Central memory CD8-positive, alpha-beta T cell (primary cell): Measurements from ENCODE around the gene FEV.
A peak's percentile ranks its signal among the peaks of the same experiment; 100 is the strongest.

Experiments used
- ATAC-seq: fragments of 150-1000 bp; cut with Tn5 transposase; replicated peaks from 2 replicates; pipeline ENCODE4 v1.10.0; 2022; ENCODE audit warnings: mild to moderate bottlenecking, moderate FRiP score, moderate number of reproducible peaks; ENCODE audit not compliant: poor library complexity, severe bottlenecking; ENCODE audit errors: extremely low read depth
- DNase-seq, 2 donors: peaks; one replicate each; pipeline ENCODE4 v3.0.0; 2021; ENCODE audit warnings: low spot score in 2 of 2
- H3K27ac Mint-ChIP-seq: one replicate; pipeline ENCODE4 v1.8.0; 2022; ENCODE audit warnings: low read depth, mild to moderate bottlenecking, moderate library complexity, mixed read lengths
- H3K27me3 Mint-ChIP-seq: one replicate; pipeline ENCODE4 v1.8.0; 2022; ENCODE audit warnings: mixed read lengths
- H3K36me3 Mint-ChIP-seq: one replicate; pipeline ENCODE4 v1.8.0; 2022; ENCODE audit warnings: mild to moderate bottlenecking, moderate library complexity, mixed read lengths; ENCODE audit not compliant: insufficient read depth
- H3K4me1 Mint-ChIP-seq: one replicate; pipeline ENCODE4 v1.8.0; 2022; ENCODE audit warnings: mixed read lengths
- H3K4me3 Mint-ChIP-seq: one replicate; pipeline ENCODE4 v1.8.0; 2022; ENCODE audit warnings: mild to moderate bottlenecking, moderate library complexity, mixed read lengths
- H3K9me3 Mint-ChIP-seq: one replicate; pipeline ENCODE4 v1.8.0; 2022; ENCODE audit warnings: mixed read lengths

The FEV gene

DNA sequence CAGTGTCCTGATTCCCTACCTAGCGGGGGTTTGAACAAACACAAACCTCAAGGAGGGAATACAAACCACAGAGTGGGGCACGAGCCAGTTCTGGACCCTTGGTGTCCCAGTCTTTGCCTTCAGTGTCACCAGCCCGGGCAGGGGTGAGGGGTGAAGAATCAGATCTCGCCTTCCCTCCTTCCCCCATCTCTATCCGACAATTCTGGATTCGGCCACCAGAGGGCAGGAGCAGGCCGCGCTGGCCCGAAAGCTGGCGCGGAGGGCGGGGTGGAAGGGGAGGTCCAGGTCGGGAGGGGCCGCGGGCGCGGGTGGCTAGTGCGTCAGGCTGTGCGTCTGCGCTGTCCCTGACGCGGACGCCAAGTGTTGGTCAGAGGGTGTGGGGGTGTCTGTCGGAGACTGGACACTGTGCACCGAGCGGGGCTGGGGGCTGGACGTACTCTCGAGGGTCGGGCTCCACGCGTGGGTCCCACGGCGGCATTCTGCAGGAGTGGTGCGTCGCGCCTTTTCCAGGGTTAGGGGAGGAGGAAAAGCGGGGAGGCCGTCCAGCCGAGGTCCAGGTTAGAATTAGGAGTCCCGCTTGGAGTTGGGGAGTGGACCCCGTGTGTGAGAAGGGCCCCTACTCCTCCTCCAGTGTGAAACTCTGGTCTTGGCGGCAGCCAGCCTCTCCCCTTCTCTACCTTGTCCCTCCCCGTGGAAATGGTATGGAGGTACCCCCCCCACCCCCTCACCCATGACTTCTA, 11.2 kb upstream of the FEV start:
- H3K4me3 Mint-ChIP-seq, result peak overlapping the region; percentile 25
- H3K27ac Mint-ChIP-seq, result no peak overlapping the region
- ATAC-seq (peak; percentile 54), DNase-seq (peak; percentile 61 to 76)
- peaks cover 3% of the 10 kb centered on the region for H3K36me3 Mint-ChIP-seq
- peaks cover 7% of the 10 kb centered on the region for H3K4me1 Mint-ChIP-seq
- H3K9me3 Mint-ChIP-seq, result no peaks in the 10 kb centered on the region
- peaks cover 90% of the 10 kb centered on the region for H3K27me3 Mint-ChIP-seq

DNA sequence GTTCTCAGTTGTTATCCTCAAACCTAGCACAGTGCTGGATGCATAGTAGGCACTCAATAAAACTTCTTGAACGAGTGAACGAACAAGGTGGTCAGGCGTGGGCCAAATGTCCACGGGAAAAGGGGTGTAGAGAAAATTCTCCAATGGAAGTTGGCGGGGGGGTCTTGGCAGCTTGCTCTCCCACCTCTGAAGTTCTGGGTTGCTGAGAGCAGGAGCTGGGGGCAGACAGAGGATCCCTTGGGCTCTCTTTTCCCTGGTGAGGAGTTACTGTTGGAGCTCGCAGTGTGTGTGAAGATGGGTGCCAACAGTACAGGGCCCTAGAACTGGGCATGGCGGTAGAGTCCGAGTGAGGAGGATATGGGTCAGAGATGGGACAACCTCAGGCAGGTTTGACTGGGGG, 10.6 kb upstream of the FEV start:
- ATAC-seq (no peak), DNase-seq (no peak)
- Mint-ChIP-seq H3K27me3 (peaks cover 91% of the 10 kb centered on the region), H3K27ac (no peak overlapping the region), H3K9me3 (no peaks in the 10 kb centered on the region), H3K4me1 (peaks cover 7% of the 10 kb centered on the region), H3K4me3 (peak overlapping the region; percentile 21), H3K36me3 (peaks cover 3% of the 10 kb centered on the region)

DNA sequence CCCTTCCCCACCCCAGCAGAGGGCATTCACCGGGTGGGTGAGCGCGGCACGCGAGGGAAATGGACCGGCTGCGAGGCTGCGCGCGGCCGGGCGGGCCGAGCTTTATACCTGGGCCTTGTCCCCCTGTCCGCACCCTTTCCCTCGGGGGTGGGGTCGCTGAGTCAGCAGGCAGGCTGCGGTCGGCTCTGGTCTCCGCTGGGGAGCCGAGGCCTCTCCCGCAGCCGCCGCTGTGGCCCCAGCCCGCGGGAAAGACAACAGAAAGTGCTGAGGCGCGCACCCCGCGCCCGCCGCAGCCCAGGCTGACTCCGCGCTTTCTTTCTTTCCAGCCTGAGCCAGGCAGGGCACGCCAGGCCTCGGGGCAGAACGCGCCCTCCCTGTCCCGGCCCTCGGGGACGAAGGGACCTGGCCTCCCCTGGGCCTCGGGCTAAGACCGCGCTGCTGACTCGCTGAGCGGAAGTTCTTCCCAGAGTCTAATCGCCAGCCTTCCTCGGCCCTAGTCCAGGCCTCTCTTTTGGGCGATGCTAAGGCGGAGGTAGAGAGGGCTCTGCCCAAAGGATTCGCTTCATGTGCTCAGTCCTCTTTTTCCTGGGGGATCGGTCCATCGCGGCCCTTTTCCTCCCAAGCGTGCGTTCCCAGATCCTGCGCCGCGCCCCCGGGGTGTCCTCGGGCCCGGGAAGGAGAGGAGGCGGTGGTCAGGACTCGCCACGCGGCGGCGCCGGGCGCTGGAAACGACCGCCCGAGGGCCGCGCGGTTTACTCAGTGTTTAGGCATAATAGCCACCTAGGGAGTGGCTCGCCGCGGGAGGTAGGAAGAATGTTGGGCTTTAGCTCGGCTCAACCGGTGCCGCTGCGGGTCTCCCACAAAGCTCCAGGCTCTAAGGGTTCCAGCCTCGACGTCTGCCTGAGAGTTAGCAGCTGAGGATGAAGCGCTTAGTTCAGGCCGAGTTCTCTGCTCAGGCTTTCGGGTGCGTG, 8.6 kb upstream of the FEV start, which contains the start of gene CRYBA2:
CRYBA2 (minus strand) TSS at position 78 of the 971 bp plus-strand sequence. CDS start 246 bp downstream, outside the sequence.
- H3K27me3 Mint-ChIP-seq, result peaks cover 91% of the 10 kb centered on the region
- H3K4me1 Mint-ChIP-seq, result peaks cover 7% of the 10 kb centered on the region
- ATAC-seq (no peak), DNase-seq (no peak)
- peaks cover 2% of the 10 kb centered on the region for H3K36me3 Mint-ChIP-seq
- H3K9me3 Mint-ChIP-seq, result no peaks in the 10 kb centered on the region
- H3K27ac Mint-ChIP-seq, result no peak within 1 kb of the TSS
- no peak within 1 kb of the TSS for H3K4me3 Mint-ChIP-seq

DNA sequence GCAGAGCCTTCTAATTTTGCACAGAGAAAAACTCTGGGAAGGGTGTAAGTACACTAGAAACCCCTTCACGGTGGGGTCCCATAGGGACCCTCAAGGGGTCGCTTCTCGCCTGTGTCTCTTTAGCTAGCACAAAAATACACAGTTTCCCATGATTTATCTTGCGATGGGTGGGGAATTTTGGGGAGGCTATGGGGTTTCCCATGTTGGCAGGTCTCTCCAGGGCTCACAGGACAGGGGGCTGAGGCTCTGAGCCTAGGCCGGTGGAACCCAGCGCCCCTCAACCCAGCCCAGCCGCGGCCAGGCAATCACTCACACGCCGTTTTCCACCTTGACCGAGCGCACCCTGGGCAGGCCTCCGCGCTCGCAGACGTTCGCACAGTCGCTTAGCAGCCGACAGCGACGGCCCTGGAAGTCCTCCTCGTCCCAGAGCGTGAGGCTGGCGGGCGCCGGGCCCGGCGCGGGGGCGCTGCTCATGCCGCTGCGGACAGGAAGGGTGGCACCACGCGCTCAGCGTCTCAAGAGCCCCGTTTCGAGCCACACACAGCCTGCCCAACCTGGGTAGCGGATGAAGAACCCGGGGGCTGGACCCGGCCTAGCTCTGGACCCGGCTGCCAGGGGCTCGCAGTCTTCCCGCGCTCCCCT, 7.8 kb upstream of the FEV start:
- peaks cover 2% of the 10 kb centered on the region for H3K36me3 Mint-ChIP-seq
- H3K4me3 Mint-ChIP-seq, result no peak overlapping the region
- no peak overlapping the region for H3K27ac Mint-ChIP-seq
- DNase-seq (no peak), ATAC-seq (no peak)
- peaks cover 91% of the 10 kb centered on the region for H3K27me3 Mint-ChIP-seq
- H3K4me1 Mint-ChIP-seq, result peaks cover 7% of the 10 kb centered on the region
- H3K9me3 Mint-ChIP-seq, result no peaks in the 10 kb centered on the region

- H3K9me3 Mint-ChIP-seq, result no peaks in the 10 kb centered on the region
- peaks cover 7% of the 10 kb centered on the region for H3K4me1 Mint-ChIP-seq
- peaks cover 91% of the 10 kb centered on the region for H3K27me3 Mint-ChIP-seq
- ATAC-seq (no peak), DNase-seq (no peak)
- no peak overlapping the region for H3K4me3 Mint-ChIP-seq
- H3K36me3 Mint-ChIP-seq, result no peaks in the 10 kb centered on the region
- H3K27ac Mint-ChIP-seq, result no peak overlapping the region
Measured at GRCh38 chr2:218992196-218992595, 7.2 kb upstream of the FEV start.

GRCh38 chr2:218991674-218992168, 6.7 kb upstream of the FEV start:
- ATAC-seq (no peak), DNase-seq (no peak)
- peaks cover 7% of the 10 kb centered on the region for H3K4me1 Mint-ChIP-seq
- H3K4me3 Mint-ChIP-seq, result no peak overlapping the region
- H3K27me3 Mint-ChIP-seq, result peaks cover 91% of the 10 kb centered on the region
- no peaks in the 10 kb centered on the region for H3K36me3 Mint-ChIP-seq
- no peaks in the 10 kb centered on the region for H3K9me3 Mint-ChIP-seq
- H3K27ac Mint-ChIP-seq, result no peak overlapping the region

GRCh38 chr2:218990612-218991011, 5.6 kb upstream of the FEV start:
- Mint-ChIP-seq H3K4me1 (peaks cover 7% of the 10 kb centered on the region), H3K9me3 (no peaks in the 10 kb centered on the region), H3K27ac (no peak overlapping the region), H3K36me3 (no peaks in the 10 kb centered on the region), H3K27me3 (peaks cover 91% of the 10 kb centered on the region), H3K4me3 (no peak overlapping the region)
- DNase-seq (no peak), ATAC-seq (no peak)

DNA sequence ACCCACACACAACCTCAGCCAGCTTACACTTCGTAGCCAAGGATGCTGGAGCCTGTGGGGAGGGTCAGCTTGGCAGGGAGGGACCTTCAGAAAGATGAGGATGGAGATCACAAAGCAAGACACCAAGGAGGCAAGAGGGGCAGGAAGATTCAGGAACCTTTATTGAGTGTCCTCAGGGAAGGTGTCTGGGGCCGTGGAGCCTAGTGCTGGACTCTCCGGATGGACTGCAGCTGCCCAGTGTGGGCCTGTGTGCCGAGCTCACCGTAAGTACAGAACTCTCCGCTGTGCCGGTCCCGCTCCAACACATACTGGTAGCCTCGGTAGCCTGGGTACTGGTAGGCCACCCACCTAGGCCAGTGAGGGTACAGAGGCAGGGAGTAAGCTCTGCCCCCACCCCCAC, 5.1 kb upstream of the FEV start:
- DNase-seq, result no peak
- H3K4me3 Mint-ChIP-seq, result no peak overlapping the region
- H3K27me3 Mint-ChIP-seq, result peaks cover 91% of the 10 kb centered on the region
- no peak overlapping the region for H3K27ac Mint-ChIP-seq
- peaks cover 5% of the 10 kb centered on the region for H3K4me1 Mint-ChIP-seq
- H3K9me3 Mint-ChIP-seq, result no peaks in the 10 kb centered on the region
- no peak for ATAC-seq
- H3K36me3 Mint-ChIP-seq, result no peaks in the 10 kb centered on the region

GRCh38 chr2:218988650-218989049, 3.7 kb upstream of the FEV start:
- H3K4me1 Mint-ChIP-seq, result peaks cover 16% of the 10 kb centered on the region
- no peak overlapping the region for H3K27ac Mint-ChIP-seq
- H3K36me3 Mint-ChIP-seq, result no peaks in the 10 kb centered on the region
- H3K9me3 Mint-ChIP-seq, result no peaks in the 10 kb centered on the region
- H3K27me3 Mint-ChIP-seq, result peaks cover 91% of the 10 kb centered on the region
- DNase-seq (no peak), ATAC-seq (no peak)
- no peak overlapping the region for H3K4me3 Mint-ChIP-seq

DNA sequence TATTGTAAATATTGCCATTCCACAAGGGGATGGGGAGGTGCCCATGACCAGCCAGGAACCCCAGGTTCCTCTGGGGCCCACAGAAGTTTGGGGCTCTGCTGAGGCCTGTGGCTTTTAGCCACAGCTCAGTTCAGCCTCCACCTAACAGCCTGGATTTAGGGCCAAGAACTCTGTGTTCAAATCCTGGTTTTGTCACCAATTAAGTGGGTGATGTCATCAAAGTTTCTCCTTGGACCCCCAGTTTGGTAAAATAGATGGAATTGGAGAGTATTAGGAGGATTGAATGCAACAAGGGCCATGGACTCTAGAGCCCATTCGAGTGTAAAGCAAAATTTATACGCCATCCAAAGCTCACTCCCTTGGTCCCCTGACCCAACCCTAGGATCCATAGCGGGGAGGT, 3.2 kb upstream of the FEV start:
- no peak overlapping the region for H3K4me3 Mint-ChIP-seq
- H3K36me3 Mint-ChIP-seq, result no peaks in the 10 kb centered on the region
- no peaks in the 10 kb centered on the region for H3K9me3 Mint-ChIP-seq
- peaks cover 96% of the 10 kb centered on the region for H3K27me3 Mint-ChIP-seq
- H3K27ac Mint-ChIP-seq, result no peak overlapping the region
- DNase-seq (no peak), ATAC-seq (no peak)
- H3K4me1 Mint-ChIP-seq, result peaks cover 20% of the 10 kb centered on the region

DNA sequence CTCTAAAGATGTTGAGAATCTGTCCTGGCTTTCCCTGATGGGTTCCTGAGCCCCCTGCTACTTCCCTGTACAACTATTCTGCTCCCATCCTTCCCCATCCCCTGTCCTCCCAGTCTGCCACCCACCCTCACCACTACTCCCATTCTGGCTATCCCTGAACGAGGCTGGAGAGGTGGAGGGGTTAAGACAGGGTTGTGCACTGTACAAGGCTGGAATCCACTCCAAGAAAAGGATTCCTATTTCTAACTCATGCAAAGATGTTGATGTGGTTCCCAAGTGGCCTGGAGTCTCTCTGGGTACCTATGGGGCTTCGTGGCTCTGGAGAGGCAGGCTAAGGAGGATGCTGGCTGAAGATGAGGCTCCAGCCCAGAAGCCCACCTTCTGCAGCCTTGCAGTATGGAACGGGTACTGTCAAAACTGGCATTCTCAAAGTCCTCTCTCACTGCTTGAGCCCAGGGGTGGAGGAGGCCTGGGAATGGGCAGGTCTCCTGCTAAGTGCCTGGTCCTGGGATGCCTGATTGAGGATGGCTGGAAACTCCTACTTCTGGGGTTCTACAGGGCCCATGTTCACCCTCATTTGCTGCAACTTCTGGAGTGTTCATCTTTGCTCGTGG, 1.3 kb upstream of the FEV start:
- H3K9me3 Mint-ChIP-seq, result no peaks in the 10 kb centered on the region
- peaks cover 100% of the 10 kb centered on the region for H3K27me3 Mint-ChIP-seq
- ATAC-seq (no peak), DNase-seq (no peak)
- H3K4me3 Mint-ChIP-seq, result peak overlapping the region; percentile 10
- H3K27ac Mint-ChIP-seq, result no peak overlapping the region
- peaks cover 28% of the 10 kb centered on the region for H3K4me1 Mint-ChIP-seq
- H3K36me3 Mint-ChIP-seq, result no peaks in the 10 kb centered on the region
